Measurements from ENCODE around the gene WDR45B.
A peak's percentile ranks its signal among the peaks of the same experiment; 100 is the strongest.

Gene WDR45B

DNA sequence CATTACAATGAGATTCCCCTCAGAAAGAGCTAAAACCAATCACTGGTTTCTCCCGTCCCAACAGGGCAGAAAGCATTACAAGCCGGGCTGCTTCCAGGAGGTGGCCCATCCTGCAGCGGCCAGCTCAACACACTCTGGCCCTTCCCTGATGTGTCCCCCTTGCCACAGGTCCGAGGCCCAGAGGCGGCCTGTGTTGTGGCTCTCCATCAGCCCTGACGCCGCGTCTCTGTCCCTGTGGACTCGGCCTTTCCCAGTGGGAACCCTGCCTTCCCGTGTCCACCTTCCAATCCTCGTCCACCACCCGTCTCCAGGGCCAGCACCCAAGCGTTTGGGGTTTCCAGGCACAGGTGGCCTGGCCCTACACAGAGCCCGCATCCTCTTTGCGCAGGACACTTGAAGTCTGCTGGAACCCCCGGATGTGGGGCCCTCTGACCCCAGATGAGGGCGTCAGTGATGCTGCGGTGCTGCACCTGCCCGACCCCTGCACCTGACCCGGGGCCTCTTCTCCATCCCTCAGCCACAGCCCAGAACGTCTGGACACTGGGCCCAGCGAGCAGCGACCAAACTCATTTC, 29.2 kb upstream of the WDR45B start:
- DNase-seq (ENCODE audit: low spot score) = no peak

GRCh38 chr17:82675476-82676245, 27.4 kb upstream of the WDR45B start:
- DNase-seq (ENCODE audit: low spot score) = no peak

GRCh38 chr17:82674656-82675475, 26.6 kb upstream of the WDR45B start:
- no peak for DNase-seq (ENCODE audit: low spot score)

GRCh38 chr17:82670661-82671450, 22.6 kb upstream of the WDR45B start:
- DNase-seq (ENCODE audit: low spot score) = no peak

- peak; percentile 25 for DNase-seq (ENCODE audit: low spot score)
These were observed 20.4 kb upstream of the WDR45B start for GRCh38 chr17:82668631-82669099.

DNA sequence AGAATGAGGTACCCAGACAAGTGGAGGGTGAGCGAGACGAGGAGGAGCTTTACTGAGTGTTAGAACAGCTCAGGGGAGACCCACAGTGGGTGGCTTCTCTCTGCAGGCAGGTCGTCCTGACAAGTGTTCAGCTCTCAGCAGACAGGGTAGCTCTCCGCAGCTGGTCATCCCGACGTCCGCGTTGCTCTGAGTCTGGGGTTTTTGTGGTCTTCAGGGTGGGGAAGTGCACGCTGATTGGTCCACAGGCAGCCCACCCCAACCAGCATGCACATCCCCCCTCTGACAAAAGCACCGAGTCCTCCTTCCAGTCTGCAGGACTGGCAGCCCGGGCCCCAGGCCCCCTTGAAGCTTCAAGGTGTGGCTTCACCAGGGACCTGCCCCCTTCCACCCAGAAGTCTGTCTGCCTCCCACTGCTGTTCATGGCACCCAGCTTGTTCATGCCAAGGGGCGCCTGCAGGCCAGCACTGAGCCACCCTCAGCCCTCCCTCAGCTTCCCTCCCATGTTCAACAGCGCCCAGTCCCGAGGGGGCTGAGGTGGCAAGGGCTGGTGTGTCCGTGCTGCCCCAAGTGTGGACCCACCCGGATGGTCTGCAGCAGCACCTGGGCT, 19.9 kb upstream of the WDR45B start:
- no peak for DNase-seq (ENCODE audit: low spot score)

GRCh38 chr17:82667668-82668000, 19.4 kb upstream of the WDR45B start:
- no peak for DNase-seq (ENCODE audit: low spot score)

GRCh38 chr17:82666931-82667667, 18.9 kb upstream of the WDR45B start:
- no peak for DNase-seq (ENCODE audit: low spot score)

DNA sequence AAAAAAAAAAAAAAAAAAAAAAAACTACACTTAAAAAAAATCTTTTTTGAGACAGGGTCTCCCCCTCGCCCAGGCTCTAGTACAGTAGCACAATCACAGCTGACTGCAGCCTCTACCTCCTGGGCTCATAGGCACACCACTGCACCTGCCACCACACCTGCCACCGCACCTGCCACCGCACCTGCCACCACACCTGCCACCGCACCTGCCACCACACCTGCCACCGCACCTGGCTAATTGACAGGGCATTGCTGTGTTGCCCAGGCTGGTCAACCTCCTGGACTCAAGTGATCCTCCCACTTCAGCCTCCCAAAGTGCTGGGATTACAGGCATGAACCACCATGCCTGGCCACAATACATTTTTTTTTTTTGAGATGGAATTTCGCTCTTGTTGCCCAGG, 17.6 kb upstream of the WDR45B start:
- no peak for DNase-seq (ENCODE audit: low spot score)

GRCh38 chr17:82665217-82665616, 17.0 kb upstream of the WDR45B start:
- DNase-seq (ENCODE audit: low spot score) = no peak

DNA sequence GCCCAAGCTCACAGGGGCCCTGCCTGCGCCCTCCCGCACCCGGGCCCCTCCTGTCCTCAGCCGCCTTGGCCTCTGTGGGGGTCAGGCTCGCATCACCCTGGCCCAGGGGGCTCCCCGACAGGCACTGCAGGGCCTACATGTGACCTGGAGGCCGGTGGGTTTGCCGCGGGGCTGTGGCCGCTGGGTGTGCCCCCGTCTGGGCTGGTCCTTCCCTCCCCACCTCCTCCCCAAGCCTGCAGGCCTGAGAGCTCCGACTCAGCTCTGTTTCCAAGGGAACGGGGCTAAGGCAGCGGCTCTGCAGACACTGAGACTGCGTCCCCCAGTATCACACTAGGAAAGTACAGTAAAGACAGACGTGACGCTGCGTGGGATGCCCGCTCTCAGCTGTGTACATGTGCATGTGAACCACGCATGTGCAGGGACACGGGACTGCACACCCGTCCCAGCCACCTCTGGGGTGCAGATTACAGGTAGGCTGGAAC, 16.5 kb upstream of the WDR45B start:
- DNase-seq (ENCODE audit: low spot score) = no peak

DNA sequence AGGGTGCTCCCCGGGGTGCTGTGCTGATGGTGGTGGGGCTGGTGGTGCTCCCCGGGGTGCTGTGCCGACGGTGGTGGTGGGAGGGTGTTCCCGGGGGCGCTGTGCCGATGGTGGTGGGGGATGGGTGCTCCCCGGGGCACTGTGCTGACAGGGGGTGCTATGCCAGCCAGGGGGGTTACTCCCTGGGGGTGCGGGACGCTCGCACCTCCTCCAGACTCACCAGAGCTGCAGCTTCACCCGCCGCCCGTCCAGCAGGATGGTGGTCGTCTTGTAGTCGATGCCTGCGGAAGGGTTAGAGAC, 16.0 kb upstream of the WDR45B start:
- DNase-seq (ENCODE audit: low spot score) = no peak

DNA sequence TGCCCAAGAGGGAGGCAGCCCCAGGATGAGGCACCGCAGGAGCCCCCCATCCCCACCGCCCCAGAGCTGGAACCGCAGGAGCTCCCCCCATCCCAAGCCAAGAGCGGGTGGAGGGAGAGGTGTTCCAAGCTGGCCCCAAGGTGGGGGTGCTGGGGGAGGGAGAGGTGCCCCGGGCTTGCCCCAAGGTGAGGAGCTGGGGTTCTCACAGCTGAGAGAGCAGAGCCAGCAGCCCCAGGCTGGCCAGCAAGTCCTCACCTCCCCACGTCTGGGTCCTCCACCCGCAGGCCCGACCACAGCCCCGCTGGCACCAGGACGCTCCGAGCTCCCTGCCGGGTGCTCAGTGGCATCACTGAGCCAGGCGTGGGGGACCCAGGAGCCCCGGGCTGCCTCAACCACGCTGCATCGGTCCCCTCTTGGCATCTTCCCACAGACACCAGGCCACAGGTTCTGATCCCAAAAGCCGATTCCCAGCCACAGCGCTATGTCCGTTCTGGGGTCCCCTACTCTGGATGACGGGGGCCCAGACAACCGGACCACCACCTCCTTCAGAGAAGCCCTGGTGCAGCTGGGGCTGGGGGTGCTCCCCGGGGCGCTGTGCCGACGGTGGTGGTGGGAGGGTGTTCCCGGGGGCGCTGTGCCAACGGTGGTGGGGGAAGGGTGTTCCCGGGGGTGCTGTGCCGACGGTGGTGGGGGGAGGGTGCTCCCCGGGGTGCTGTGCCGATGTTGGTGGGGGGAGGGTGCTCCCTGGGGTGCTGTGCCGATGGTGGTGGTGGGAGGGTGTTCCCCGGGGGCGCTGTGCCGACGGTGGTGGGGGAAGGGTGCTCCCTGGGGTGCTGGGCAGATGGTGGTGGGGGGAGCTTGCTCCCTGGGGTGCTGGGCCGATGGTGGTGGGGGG, 15.4 kb upstream of the WDR45B start:
- no peak for DNase-seq (ENCODE audit: low spot score)

GRCh38 chr17:82662711-82663261, 14.5 kb upstream of the WDR45B start:
- DNase-seq (ENCODE audit: low spot score) = no peak

GRCh38 chr17:82661717-82662683, 13.8 kb upstream of the WDR45B start:
- DNase-seq (ENCODE audit: low spot score) = no peak

DNA sequence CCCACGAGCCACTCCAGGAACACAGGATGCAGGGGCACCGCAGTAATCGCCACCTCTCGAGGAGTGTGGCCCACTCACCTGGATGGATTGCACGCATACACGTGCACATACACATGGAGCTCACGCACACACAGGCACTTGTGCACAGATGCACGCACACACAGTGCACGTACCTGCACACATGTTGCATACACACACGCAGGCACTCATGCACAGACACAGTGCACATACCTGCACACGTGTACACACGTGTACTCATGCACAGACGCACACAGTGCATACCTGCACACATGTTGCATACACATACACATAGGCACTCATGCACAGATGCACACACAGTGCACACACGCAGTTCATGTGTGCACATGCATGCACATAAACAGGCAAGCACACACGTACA, 11.6 kb upstream of the WDR45B start:
- no peak for DNase-seq (ENCODE audit: low spot score)

GRCh38 chr17:82658796-82659452, 10.7 kb upstream of the WDR45B start:
- DNase-seq (ENCODE audit: low spot score) = no peak

GRCh38 chr17:82658331-82658730, 10.1 kb upstream of the WDR45B start:
- no peak for DNase-seq (ENCODE audit: low spot score)
